Daoy (cell line): ENCODE data around the gene PVALB. TPM values are rescaled to one million over a fixed set of nuclear protein-coding genes. Genes with fewer than 3 reads are reported as not detected.
"Not testable (repeated sequence)": the region's sequence is repeated elsewhere in the genome, so short reads cannot be mapped to it uniquely, and the experiment has no call there.

Experiments
- DNase-seq: peaks from one replicate; pipeline ENCODE4 v3.0.0-alpha.2; 2015; ENCODE audit warnings: low read depth
- total RNA-seq: library from RNA; depleted of rRNA; stranded (reverse); fragments of >200 nt; shearing (Covaris generic); gene quantifications from 2 replicates; pipeline ENCODE4 v1.2.3, GENCODE V29; 2014; rRNA removed

PVALB gene
- total RNA-seq, 1 experiment from 2014 or later = not detected

GRCh38 chr22:36756746-36757655 lies 59.8 kb downstream of the PVALB start:
- no peak for DNase-seq

- no peak for DNase-seq
Measured at GRCh38 chr22:36756031-36756430, 60.8 kb downstream of the PVALB start.

- no peak for DNase-seq
Measured at GRCh38 chr22:36755316-36755715, 61.5 kb downstream of the PVALB start.

- not testable (repeated sequence) for DNase-seq
Measured at GRCh38 chr22:36754881-36755280, 62.0 kb downstream of the PVALB start.

- no peak for DNase-seq
Measured at GRCh38 chr22:36753916-36754315, 62.9 kb downstream of the PVALB start.

GRCh38 chr22:36753120-36753802 lies 63.6 kb downstream of the PVALB start:
- DNase-seq = no peak

Other genes with a start within 250 kb of the PVALB start
- gene CACNG2, start 113.3 kb downstream of the PVALB start, total RNA-seq = not detected in 2 replicates
- gene IFT27, start 40.9 kb downstream of the PVALB start, total RNA-seq = 18.9 and 21.9 TPM in 2 replicates
- gene NCF4, start 44.0 kb upstream of the PVALB start, total RNA-seq = 0.23 and 1.7 TPM in 2 replicates
- gene CSF2RB, start 96.6 kb upstream of the PVALB start, total RNA-seq = not detected in 2 replicates
- gene TST, start 202.4 kb upstream of the PVALB start, total RNA-seq = 27.6 and 30.8 TPM in 2 replicates
- 66.4 and 67.3 TPM in 2 replicates for gene MPST, start 202.7 kb upstream of the PVALB start, total RNA-seq
- gene KCTD17, start 234.7 kb upstream of the PVALB start, total RNA-seq = 20.6 and 20.8 TPM in 2 replicates